GM18867 (cell line): ENCODE measurements around the gene UBD.
A peak's percentile ranks its signal among the peaks of the same experiment; 100 is the strongest.

Experiments
- ATAC-seq: cut with Tn5 transposase; IDR thresholded peaks from one replicate; pipeline ENCODE4 v1.9.1; 2021; ENCODE audit warnings: mild to moderate bottlenecking, moderate library complexity; ENCODE audit not compliant: unreplicated experiment

Gene UBD

GRCh38 chr6:29561606-29562181 lies 2.2 kb upstream of the UBD start:
- ATAC-seq: no peak

GRCh38 chr6:29561091-29561490 lies 1.6 kb upstream of the UBD start:
- ATAC-seq: no peak

- ATAC-seq: no peak
These were observed 973 bp downstream of the UBD start for GRCh38 chr6:29558439-29559079.

GRCh38 chr6:29557320-29557719 lies 2.2 kb downstream of the UBD start:
- ATAC-seq: no peak

GRCh38 chr6:29554764-29555163 lies 4.8 kb downstream of the UBD start:
- no peak for ATAC-seq

GRCh38 chr6:29553268-29554057 lies 6.1 kb downstream of the UBD start:
- no peak for ATAC-seq

- ATAC-seq: peak; percentile 94
These were observed 7.0 kb downstream of the UBD start for GRCh38 chr6:29552512-29553051.

GRCh38 chr6:29547573-29547972 lies 12.0 kb downstream of the UBD start:
- no peak for ATAC-seq

GRCh38 chr6:29537714-29538403 lies 21.7 kb downstream of the UBD start:
- no peak for ATAC-seq

- no peak for ATAC-seq
These were observed 27.1 kb downstream of the UBD start for GRCh38 chr6:29532320-29532951.

GRCh38 chr6:29531668-29532067 lies 27.9 kb downstream of the UBD start:
- no peak for ATAC-seq

GRCh38 chr6:29530671-29531310 lies 28.7 kb downstream of the UBD start:
- no peak for ATAC-seq

GRCh38 chr6:29529956-29530355 lies 29.6 kb downstream of the UBD start:
- no peak for ATAC-seq

GRCh38 chr6:29528988-29529560 lies 30.5 kb downstream of the UBD start:
- no peak for ATAC-seq

- no peak for ATAC-seq
These were observed 31.1 kb downstream of the UBD start for GRCh38 chr6:29528300-29528931.

- no peak for ATAC-seq
These were observed 32.0 kb downstream of the UBD start for GRCh38 chr6:29527564-29527963.

GRCh38 chr6:29527126-29527525 lies 32.4 kb downstream of the UBD start:
- no peak for ATAC-seq

- ATAC-seq: no peak
These were observed 34.3 kb downstream of the UBD start for GRCh38 chr6:29525311-29525639.

GRCh38 chr6:29524444-29525310 lies 34.9 kb downstream of the UBD start:
- no peak for ATAC-seq
